Measurements from ENCODE around the gene CDKAL1.
"Not testable (repeated sequence)": the region's sequence is repeated elsewhere in the genome, so short reads cannot be mapped to it uniquely, and the experiment has no call there.

Gene CDKAL1

GRCh38 chr6:21161707-21162106 lies 627.5 kb downstream of the CDKAL1 start:
- no peak for DNase-seq

- no peak for DNase-seq
Measured at GRCh38 chr6:21163110-21163837, 629.0 kb downstream of the CDKAL1 start.

- DNase-seq: no peak
Measured at GRCh38 chr6:21163838-21164180, 629.6 kb downstream of the CDKAL1 start.

GRCh38 chr6:21164768-21165326 lies 630.6 kb downstream of the CDKAL1 start:
- DNase-seq: no peak

GRCh38 chr6:21166754-21167153 lies 632.5 kb downstream of the CDKAL1 start:
- no peak for DNase-seq

- no peak for DNase-seq
Measured at GRCh38 chr6:21167790-21168189, 633.5 kb downstream of the CDKAL1 start.

GRCh38 chr6:21171801-21172200 lies 637.5 kb downstream of the CDKAL1 start:
- no peak for DNase-seq

GRCh38 chr6:21173031-21173430 lies 638.8 kb downstream of the CDKAL1 start:
- DNase-seq: no peak

GRCh38 chr6:21173678-21174077 lies 639.4 kb downstream of the CDKAL1 start:
- DNase-seq: no peak

- no peak for DNase-seq
Measured at GRCh38 chr6:21176197-21176596, 641.9 kb downstream of the CDKAL1 start.

GRCh38 chr6:21180155-21180554 lies 645.9 kb downstream of the CDKAL1 start:
- no peak for DNase-seq

- no peak for DNase-seq
Measured at GRCh38 chr6:21180800-21181337, 646.6 kb downstream of the CDKAL1 start.

GRCh38 chr6:21181866-21182265 lies 647.6 kb downstream of the CDKAL1 start:
- DNase-seq: no peak

GRCh38 chr6:21182589-21182988 lies 648.3 kb downstream of the CDKAL1 start:
- DNase-seq: no peak

- DNase-seq: no peak
Measured at GRCh38 chr6:21185861-21186478, 651.7 kb downstream of the CDKAL1 start.

- no peak for DNase-seq
Measured at GRCh38 chr6:21186479-21187055, 652.3 kb downstream of the CDKAL1 start.

GRCh38 chr6:21187485-21187884 lies 653.2 kb downstream of the CDKAL1 start:
- no peak for DNase-seq

- no peak for DNase-seq
Measured at GRCh38 chr6:21188505-21189223, 654.4 kb downstream of the CDKAL1 start.

GRCh38 chr6:21189759-21190158 lies 655.5 kb downstream of the CDKAL1 start:
- no peak for DNase-seq

GRCh38 chr6:21190701-21191100 lies 656.4 kb downstream of the CDKAL1 start:
- no peak for DNase-seq

- DNase-seq: no peak
Measured at GRCh38 chr6:21193790-21194475, 659.7 kb downstream of the CDKAL1 start.

GRCh38 chr6:21195301-21195700 lies 661.0 kb downstream of the CDKAL1 start:
- DNase-seq: not testable (repeated sequence)
